Neural cell (in vitro differentiated cells): ENCODE measurements around the gene KRTAP20-1. TPM values are rescaled to one million over a fixed set of nuclear protein-coding genes. Genes with fewer than 3 reads are reported as not detected.

ENCODE experiments used
- H2AFZ ChIP-seq: fragments of 200-600, 300-800 bp; sonication (generic), shearing (Covaris generic); 2 replicates; pipeline ENCODE4 v1.6.0; 2014; ENCODE audit warnings: low read depth, mild to moderate bottlenecking, antibody characterized with exemption, low read length, moderate library complexity
- H3F3A ChIP-seq: fragments of 200-600 bp; shearing (Covaris generic); 2 replicates; pipeline ENCODE4 v1.6.1; 2016; ENCODE audit warnings: mild to moderate bottlenecking, moderate library complexity, mixed read lengths, antibody characterized with exemption, low read length; ENCODE audit not compliant: insufficient read depth, poor library complexity, severe bottlenecking
- H3K27ac ChIP-seq: fragments of 200-600, 300-800 bp; sonication (generic), shearing (Covaris generic); 2 replicates; pipeline ENCODE4 v1.5.1; 2014; ENCODE audit warnings: mild to moderate bottlenecking, low read length, moderate library complexity
- H3K27me3 ChIP-seq: fragments of 300-800, 200-600 bp; sonication (generic), shearing (Covaris generic); 2 replicates; pipeline ENCODE4 v1.6.0; 2014; ENCODE audit warnings: mild to moderate bottlenecking, low read depth, low read length, moderate library complexity; ENCODE audit not compliant: insufficient read depth
- H3K36me3 ChIP-seq: fragments of 300-800, 200-600 bp; sonication (generic), shearing (Covaris generic); 2 replicates; pipeline ENCODE4 v1.5.1; 2014; ENCODE audit warnings: mild to moderate bottlenecking, antibody characterized with exemption, low read length, moderate library complexity; ENCODE audit not compliant: insufficient read depth
- H3K4me2 ChIP-seq: fragments of 300-800, 200-600 bp; sonication (generic), shearing (Covaris generic); 2 replicates; pipeline ENCODE4 v1.6.0; 2014; ENCODE audit warnings: mild to moderate bottlenecking, low read length
- H3K4me3 ChIP-seq: fragments of 300-800, 200-600 bp; sonication (generic), shearing (Covaris generic); 2 replicates; pipeline ENCODE4 v1.5.1; 2014; ENCODE audit warnings: mild to moderate bottlenecking, low read length, moderate library complexity
- H3K79me2 ChIP-seq: fragments of 200-600 bp; shearing (Covaris generic); replicated peaks from 2 replicates; pipeline ENCODE4 v1.6.0; 2014; ENCODE audit warnings: mild to moderate bottlenecking, low read length, moderate library complexity; ENCODE audit not compliant: insufficient read depth
- H3K9ac ChIP-seq: fragments of 300-800, 200-600 bp; sonication (generic), shearing (Covaris generic); 2 replicates; pipeline ENCODE4 v1.6.1; 2016; ENCODE audit warnings: mild to moderate bottlenecking, low read length, mixed read lengths
- H3K9me2 ChIP-seq: fragments of 200-600 bp; shearing (Covaris generic); 2 replicates; pipeline ENCODE4 v1.6.1; 2016; ENCODE audit warnings: mild to moderate bottlenecking, low read length, mixed read lengths; ENCODE audit not compliant: insufficient read depth
- H3K9me3 ChIP-seq: fragments of 200-600, 300-800 bp; sonication (generic), shearing (Covaris generic); 2 replicates; pipeline ENCODE4 v1.6.1; 2016; ENCODE audit warnings: mild to moderate bottlenecking, mixed run types, low read length, moderate library complexity, mixed read lengths
- H4K20me1 ChIP-seq: fragments of 200-600 bp; shearing (Covaris generic); 2 replicates; pipeline ENCODE4 v1.6.1; 2016; ENCODE audit warnings: mild to moderate bottlenecking, mixed run types; ENCODE audit not compliant: insufficient read depth
- CTCF ChIP-seq: fragments of 450-650 bp; IDR thresholded peaks from 2 replicates; pipeline ENCODE4 v1.5.1; 2014; ENCODE audit warnings: antibody characterized with exemption, mild to moderate bottlenecking, moderate library complexity; ENCODE audit not compliant: poor library complexity, severe bottlenecking
- EP300 ChIP-seq: fragments of 450-650 bp; conservative IDR thresholded peaks from 2 replicates; pipeline ENCODE4 v1.6.1; 2014; ENCODE audit warnings: antibody characterized with exemption, mild to moderate bottlenecking, moderate library complexity; ENCODE audit not compliant: poor library complexity, severe bottlenecking
- EZH2 ChIP-seq: fragments of 200-600, 300-800 bp; shearing (Covaris generic), sonication (generic); IDR thresholded peaks from 2 replicates; pipeline ENCODE4 v1.6.1; 2014; ENCODE audit warnings: antibody characterized with exemption, low read length, borderline replicate concordance, mild to moderate bottlenecking; ENCODE audit not compliant: insufficient read depth, poor library complexity, severe bottlenecking
- MXI1 ChIP-seq: fragments of 450-650 bp; conservative IDR thresholded peaks from 2 replicates; pipeline ENCODE4 v1.6.1; 2014; ENCODE audit warnings: antibody characterized with exemption, mild to moderate bottlenecking; ENCODE audit not compliant: poor library complexity, severe bottlenecking
- POLR2AphosphoS5 ChIP-seq: IDR thresholded peaks from 2 replicates; pipeline ENCODE4 v1.6.1; 2012
- RAD21 ChIP-seq: fragments of 450-650 bp; conservative IDR thresholded peaks from 2 replicates; pipeline ENCODE4 v1.6.1; 2014; ENCODE audit warnings: antibody characterized with exemption, mild to moderate bottlenecking, moderate library complexity
- REST ChIP-seq: IDR thresholded peaks from 2 replicates; pipeline ENCODE4 v1.6.1; 2012; ENCODE audit warnings: borderline replicate concordance
- SMC3 ChIP-seq: fragments of 450-650 bp; conservative IDR thresholded peaks from 2 replicates; pipeline ENCODE4 v1.6.1; 2014; ENCODE audit warnings: antibody characterized with exemption, mild to moderate bottlenecking, moderate library complexity; ENCODE audit not compliant: poor library complexity
- TAF1 ChIP-seq: IDR thresholded peaks from 2 replicates; pipeline ENCODE4 v1.6.1; 2012; ENCODE audit warnings: low read depth
- polyA plus RNA-seq: library from polyadenylated mRNA; depleted of rRNA; stranded (reverse); fragments of >200 nt; gene quantifications from 2 replicates; pipeline ENCODE4 v1.2.3, GENCODE V29; 2014
- small RNA-seq, 3 experiments: library from RNA; depleted of rRNA; stranded (forward); fragments of <200 nt; gene quantifications; one replicate each; pipeline ENCODE3, GENCODE V24; 2012

The KRTAP20-1 gene
- polyA plus RNA-seq, 1 donor from 2014 or later, result not detected

GRCh38 chr21:30652891-30653290 is 36.7 kb downstream of the KRTAP20-1 start:
- Histone ChIP-seq H3K79me2 (no peaks in the 10 kb centered on the region), H3K4me2 (no peak overlapping the region), H3K27me3 (no peaks in the 10 kb centered on the region), H4K20me1 (no peaks in the 10 kb centered on the region), H3K4me3 (no peak overlapping the region), H3K9ac (no peak overlapping the region), H2AFZ (no peak overlapping the region), H3K9me3 (no peaks in the 10 kb centered on the region), H3F3A (no peaks in the 10 kb centered on the region), H3K27ac (no peak overlapping the region), H3K36me3 (no peaks in the 10 kb centered on the region), H3K9me2 (no peaks in the 10 kb centered on the region)
- TF ChIP-seq REST (no peak), POLR2AphosphoS5 (no peak), RAD21 (no peak), TAF1 (no peak), EP300 (no peak), EZH2 (no peak), SMC3 (no peak), CTCF (no peak), MXI1 (no peak)

Small RNAs within 50 kb of the gene (small RNA-seq; reads per million reads assigned to genes)
- gene KRTAP20-1, result 0 reads per million in 3 experiments
- 0 reads per million in 3 experiments for gene KRTAP20-3
- 0 reads per million in 3 experiments for gene KRTAP20-4
- gene KRTAP22-1, result 0 to 0.23 (median 0) reads per million in 3 experiments
- gene KRTAP22-2, result 0 reads per million in 3 experiments

Other genes starting within 250 kb of the KRTAP20-1 start
- gene KRTAP13-2, start 244.2 kb upstream of the KRTAP20-1 start, polyA plus RNA-seq, result not detected in 2 replicates
- not detected in 2 replicates for gene KRTAP13-1, start 220.4 kb upstream of the KRTAP20-1 start, polyA plus RNA-seq
- gene KRTAP13-3, start 190.5 kb upstream of the KRTAP20-1 start, polyA plus RNA-seq, result not detected in 2 replicates
- not detected in 2 replicates for gene KRTAP13-4, start 186.2 kb upstream of the KRTAP20-1 start, polyA plus RNA-seq
- not detected in 2 replicates for gene KRTAP15-1, start 176.2 kb upstream of the KRTAP20-1 start, polyA plus RNA-seq
- gene KRTAP19-1, start 136.1 kb upstream of the KRTAP20-1 start, polyA plus RNA-seq, result not detected in 2 replicates
- gene KRTAP19-2, start 129.0 kb upstream of the KRTAP20-1 start, polyA plus RNA-seq, result not detected in 2 replicates
- gene KRTAP19-3, start 124.4 kb upstream of the KRTAP20-1 start, polyA plus RNA-seq, result not detected in 2 replicates
- not detected in 2 replicates for gene KRTAP19-4, start 119.3 kb upstream of the KRTAP20-1 start, polyA plus RNA-seq
- not detected in 2 replicates for gene KRTAP19-5, start 114.3 kb upstream of the KRTAP20-1 start, polyA plus RNA-seq
- gene KRTAP19-6, start 74.6 kb upstream of the KRTAP20-1 start, polyA plus RNA-seq, result not detected in 2 replicates
- not detected in 2 replicates for gene KRTAP19-7, start 55.1 kb upstream of the KRTAP20-1 start, polyA plus RNA-seq
- not detected in 2 replicates for gene KRTAP22-2, start 26.0 kb upstream of the KRTAP20-1 start, polyA plus RNA-seq
- gene KRTAP6-3, start 24.0 kb upstream of the KRTAP20-1 start, polyA plus RNA-seq, result not detected in 2 replicates
- gene KRTAP6-2, start 17.5 kb upstream of the KRTAP20-1 start, polyA plus RNA-seq, result not detected in 2 replicates
- gene KRTAP22-1, start 15.3 kb upstream of the KRTAP20-1 start, polyA plus RNA-seq, result not detected in 2 replicates
- gene KRTAP6-1, start 2.5 kb upstream of the KRTAP20-1 start, polyA plus RNA-seq, result not detected in 2 replicates
- not detected in 2 replicates for gene KRTAP20-4, start 4.2 kb downstream of the KRTAP20-1 start, polyA plus RNA-seq
- not detected in 2 replicates for gene KRTAP20-2, start 18.8 kb downstream of the KRTAP20-1 start, polyA plus RNA-seq
- gene KRTAP20-3, start 26.4 kb downstream of the KRTAP20-1 start, polyA plus RNA-seq, result not detected in 2 replicates
- not detected in 2 replicates for gene KRTAP21-3, start 102.4 kb downstream of the KRTAP20-1 start, polyA plus RNA-seq
- gene KRTAP21-2, start 130.8 kb downstream of the KRTAP20-1 start, polyA plus RNA-seq, result not detected in 2 replicates
- gene KRTAP21-1, start 139.0 kb downstream of the KRTAP20-1 start, polyA plus RNA-seq, result not detected in 2 replicates
- not detected in 2 replicates for gene KRTAP8-1, start 196.8 kb downstream of the KRTAP20-1 start, polyA plus RNA-seq
- gene KRTAP7-1, start 213.3 kb downstream of the KRTAP20-1 start, polyA plus RNA-seq, result not detected in 2 replicates